Measurements from ENCODE around the gene SLIT3. TPM values are rescaled to one million over a fixed set of nuclear protein-coding genes. Genes with fewer than 3 reads are reported as not detected.

SLIT3 gene
- polyA plus RNA-seq, 3 donors = 48.8 to 51.1 (median 50.1) TPM

DNA sequence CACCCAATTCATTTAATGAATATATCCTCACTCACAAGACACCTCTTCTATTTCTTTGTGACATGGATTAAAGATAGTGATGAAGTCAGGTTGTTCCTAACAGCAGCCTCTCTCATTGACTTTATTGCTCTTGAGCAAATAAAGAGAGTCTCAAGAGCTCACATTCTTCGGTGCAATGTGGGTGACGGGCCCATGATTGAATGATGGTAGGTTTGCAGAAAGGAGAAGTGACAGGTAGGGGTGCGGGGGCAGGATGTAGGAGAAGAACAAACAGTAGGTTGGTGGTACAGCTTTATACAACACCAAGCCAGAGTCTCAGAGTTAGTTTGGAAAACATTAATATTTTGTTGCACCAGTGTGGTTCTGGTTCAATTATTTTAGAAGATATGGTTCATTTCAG, 122.2 kb downstream of the SLIT3 start:
- no peak for DNase-seq (ENCODE audit: low read depth in 3 of 3, low spot score in 2 of 3)

DNA sequence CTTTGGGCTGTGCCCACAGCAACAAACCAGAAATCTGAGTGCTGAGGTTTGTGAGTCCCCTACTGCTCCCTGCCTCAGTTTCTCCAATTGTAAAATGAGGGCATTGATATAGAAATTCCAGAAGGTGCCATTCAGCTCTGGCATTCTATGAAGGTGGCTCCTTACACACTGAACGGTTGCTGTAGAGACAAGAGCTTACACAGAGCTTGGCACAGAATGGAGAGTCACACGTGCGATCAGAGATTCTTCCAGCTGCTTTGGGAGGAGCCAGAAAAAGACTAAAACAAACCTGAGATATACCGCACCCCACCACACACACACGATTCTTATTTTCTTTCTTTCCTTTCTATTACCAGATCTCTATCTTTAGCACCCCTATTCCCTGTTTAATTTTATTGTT, 122.7 kb downstream of the SLIT3 start:
- no peak for DNase-seq (ENCODE audit: low read depth in 3 of 3, low spot score in 2 of 3)

DNA sequence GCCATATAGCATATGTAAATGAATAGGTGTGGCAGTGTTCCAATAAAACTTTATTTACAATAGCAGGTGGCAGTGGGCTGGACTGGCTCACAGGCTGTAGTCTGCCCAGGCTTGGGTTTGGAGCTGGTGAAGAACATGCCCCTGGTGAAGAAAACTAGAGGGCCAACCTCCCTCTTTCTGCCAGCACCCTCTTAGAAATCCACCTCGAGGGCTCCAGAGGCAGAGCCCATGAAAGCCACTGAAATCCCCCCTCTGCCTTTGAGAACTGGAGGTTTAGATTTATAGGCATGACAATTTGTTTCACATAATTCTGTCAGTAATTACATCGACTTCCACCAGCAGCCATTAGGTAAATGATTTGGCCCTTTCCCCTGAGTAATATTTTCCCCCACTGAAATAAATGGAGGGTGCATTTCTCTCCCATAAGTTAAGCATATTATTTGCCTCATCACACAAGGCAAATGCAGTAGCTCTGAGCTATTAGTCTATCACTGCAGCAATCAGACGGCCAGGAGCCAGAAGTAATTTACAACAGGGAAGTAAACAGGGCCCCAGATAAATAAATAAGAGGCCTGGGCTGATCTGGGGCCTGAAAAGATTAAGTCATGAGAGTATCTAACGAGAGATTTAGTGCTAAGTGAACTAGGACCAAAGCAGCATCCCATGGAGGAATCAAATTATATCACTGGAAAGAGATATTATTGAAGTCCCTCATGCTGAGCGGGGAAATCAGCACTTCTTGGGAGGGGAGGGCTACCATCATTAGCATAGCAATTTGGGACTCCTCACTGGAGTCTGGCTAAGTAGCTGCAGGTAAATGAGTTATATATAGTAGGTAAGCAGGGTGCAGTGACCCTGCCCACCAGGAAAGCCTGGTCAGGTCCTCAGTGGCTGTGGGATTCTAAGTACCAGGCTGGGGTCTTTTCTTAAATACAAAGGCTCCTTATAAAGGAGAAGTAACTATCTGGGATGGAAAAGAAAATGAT, 123.9 kb downstream of the SLIT3 start:
- DNase-seq (ENCODE audit: low read depth in 3 of 3, low spot score in 2 of 3) = no peak

DNA sequence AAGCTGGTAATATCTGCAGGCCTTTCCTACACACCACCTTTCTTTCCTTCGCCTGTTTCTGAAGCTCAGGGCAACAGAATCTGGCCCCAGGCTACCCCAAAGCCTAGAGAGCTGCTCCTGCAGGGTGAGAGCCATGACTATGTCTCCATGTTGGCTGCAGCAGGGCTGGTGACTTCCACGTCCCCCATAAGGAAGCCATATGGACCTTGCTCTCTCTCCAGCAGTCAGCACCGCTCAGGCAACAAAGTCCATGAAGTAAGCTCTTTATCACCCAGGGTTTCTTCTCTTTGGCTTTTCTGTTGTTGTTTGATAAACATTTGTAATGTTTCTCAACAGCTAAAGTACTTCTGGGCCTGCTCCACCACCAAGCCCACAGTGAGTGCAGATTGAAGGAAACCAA, 125.2 kb downstream of the SLIT3 start:
- no peak for DNase-seq (ENCODE audit: low read depth in 3 of 3, low spot score in 2 of 3)

DNA sequence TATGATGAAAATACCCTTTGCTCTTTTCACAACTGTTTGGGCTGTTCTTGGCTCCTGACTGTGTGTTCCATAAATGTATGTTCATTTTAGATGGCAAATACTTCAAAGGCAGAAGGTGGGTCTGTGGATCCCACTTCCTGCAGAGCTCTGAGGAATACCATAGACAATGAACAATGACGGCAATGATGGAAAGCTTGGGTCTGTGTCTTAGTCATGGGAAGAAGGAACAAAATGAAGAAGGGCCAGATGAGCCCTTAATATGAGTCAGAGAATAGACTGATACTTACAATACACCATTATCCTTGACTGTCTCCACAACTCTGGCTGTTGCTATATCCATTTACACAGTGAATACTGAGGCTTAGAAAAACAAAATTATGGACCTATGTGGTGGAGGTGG, 126.0 kb downstream of the SLIT3 start:
- no peak for DNase-seq (ENCODE audit: low read depth in 3 of 3, low spot score in 2 of 3)

- no peak for DNase-seq (ENCODE audit: low read depth in 3 of 3, low spot score in 2 of 3)
These were observed 127.6 kb downstream of the SLIT3 start for GRCh38 chr5:169173372-169173771.

- DNase-seq (ENCODE audit: low read depth in 3 of 3, low spot score in 2 of 3) = no peak
These were observed 129.4 kb downstream of the SLIT3 start for GRCh38 chr5:169171515-169171914.

- no peak for DNase-seq (ENCODE audit: low read depth in 3 of 3, low spot score in 2 of 3)
These were observed 131.2 kb downstream of the SLIT3 start for GRCh38 chr5:169169783-169170182.

DNA sequence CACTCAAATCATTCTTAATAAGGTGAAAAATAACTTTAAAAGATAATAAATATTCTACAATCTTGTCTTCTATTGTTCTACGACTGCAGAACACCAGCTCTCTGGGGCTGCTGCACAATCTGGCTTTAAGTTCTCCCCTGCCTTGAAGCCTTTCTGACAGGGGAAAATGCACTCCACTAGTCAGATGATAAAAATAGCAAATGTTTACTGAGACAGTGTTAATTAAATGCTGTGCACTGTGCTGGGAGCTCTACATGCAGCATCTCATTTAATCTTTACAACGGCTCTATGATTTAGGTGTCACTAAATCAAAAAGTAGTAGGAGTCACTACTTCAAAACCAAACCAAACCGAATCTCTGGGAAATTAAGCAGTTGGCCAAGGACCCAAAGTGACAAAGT, 132.7 kb downstream of the SLIT3 start:
- no peak for DNase-seq (ENCODE audit: low read depth in 3 of 3, low spot score in 2 of 3)

GRCh38 chr5:169166078-169166477, 134.9 kb downstream of the SLIT3 start:
- DNase-seq (ENCODE audit: low read depth in 3 of 3, low spot score in 2 of 3) = no peak

DNA sequence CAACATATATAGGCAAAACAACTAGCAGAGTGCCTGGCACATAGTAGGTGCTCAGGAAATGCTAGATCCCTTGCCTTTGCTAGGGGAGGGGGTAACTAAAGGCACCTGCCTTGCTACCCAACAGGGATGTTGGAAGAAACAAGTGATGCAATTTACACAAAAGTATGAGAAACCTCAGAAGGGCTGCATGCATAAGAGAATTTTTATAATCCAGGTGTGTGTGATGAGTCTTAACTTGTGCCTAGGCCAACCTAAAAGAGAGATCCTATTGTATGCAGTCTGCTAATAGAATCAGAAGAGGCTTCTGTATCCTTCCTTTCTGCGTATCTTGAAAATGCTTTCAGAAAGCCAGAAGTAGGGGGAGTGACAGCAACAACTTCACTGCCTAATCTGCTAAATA, 135.9 kb downstream of the SLIT3 start:
- DNase-seq (ENCODE audit: low read depth in 3 of 3, low spot score in 2 of 3) = no peak

DNA sequence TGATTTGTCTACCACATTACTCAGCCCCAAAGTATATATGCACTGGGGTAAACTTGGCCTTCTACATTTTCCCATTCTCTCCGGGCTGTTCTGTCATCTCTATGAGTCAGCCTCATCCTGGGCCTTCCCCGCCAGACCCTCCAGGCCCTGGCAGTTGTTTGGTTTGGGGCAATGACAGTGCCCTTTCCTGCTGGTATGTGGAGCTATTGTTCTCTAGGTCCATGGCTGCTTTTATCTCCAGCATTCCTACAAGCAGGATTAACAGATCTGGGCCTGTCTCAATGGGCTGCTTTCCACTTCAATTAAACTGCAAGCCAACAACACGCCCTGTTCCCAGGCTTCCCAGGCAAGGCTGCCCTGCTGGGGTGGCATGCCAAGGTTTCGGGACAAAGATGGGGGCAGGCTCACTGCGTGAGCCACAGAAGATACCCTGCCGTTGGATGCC, 136.4 kb downstream of the SLIT3 start:
- no peak for DNase-seq (ENCODE audit: low read depth in 3 of 3, low spot score in 2 of 3)

DNA sequence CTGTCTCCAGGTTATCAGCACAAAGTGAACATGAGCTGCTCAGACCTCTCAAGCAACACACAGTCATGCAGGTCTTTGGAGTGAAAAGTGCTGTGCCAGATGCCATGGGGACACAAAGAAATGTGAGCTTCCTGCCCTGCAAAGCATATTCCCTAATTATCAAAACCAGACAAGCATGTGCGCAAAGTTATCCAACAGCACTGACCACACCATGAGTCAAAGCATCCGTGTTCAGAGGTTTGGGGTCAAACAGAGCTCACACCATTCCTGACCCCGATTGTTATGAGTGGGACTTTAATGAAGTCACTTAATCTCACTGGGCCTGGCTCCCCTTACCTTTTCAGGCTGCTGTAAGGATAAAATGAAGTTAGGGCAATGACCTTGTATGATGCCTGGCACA, 138.5 kb downstream of the SLIT3 start:
- no peak for DNase-seq (ENCODE audit: low read depth in 3 of 3, low spot score in 2 of 3)

DNA sequence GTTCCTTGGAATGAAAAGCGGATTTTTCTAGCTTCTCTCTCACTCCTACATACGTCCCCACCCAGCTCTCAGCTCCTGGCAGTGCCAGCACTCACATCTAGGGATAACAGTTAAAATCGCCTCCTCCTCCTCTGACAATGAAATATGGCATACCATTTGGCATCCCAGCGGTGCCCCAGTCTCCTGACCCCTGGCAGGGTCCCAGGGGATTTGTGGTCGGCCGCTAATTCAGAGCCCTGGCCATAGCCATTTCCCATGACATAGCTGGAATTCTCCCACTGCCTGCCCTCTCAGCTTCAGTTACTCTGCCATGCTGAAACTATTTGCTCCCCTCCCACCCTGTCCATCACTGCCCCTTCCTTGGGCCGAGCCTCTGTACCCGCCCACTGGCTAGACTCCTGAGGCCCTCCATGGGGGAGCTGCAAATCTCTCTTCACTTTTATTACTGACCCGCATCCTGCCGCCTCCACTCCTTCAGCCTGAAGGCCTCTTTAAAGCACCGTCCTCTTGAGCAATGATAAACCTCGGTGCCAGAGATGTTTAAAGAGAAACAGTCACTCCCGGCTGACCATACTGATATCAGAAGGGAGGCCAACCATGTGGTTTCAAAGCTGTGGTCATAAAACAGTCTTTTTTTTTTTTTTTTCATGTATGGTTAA, 139.8 kb downstream of the SLIT3 start:
- peak; percentile 63 to 78 (median 64) for DNase-seq (ENCODE audit: low read depth in 3 of 3, low spot score in 2 of 3)

- no peak for DNase-seq (ENCODE audit: low read depth in 3 of 3, low spot score in 2 of 3)
These were observed 140.5 kb downstream of the SLIT3 start for GRCh38 chr5:169160405-169160901.

DNA sequence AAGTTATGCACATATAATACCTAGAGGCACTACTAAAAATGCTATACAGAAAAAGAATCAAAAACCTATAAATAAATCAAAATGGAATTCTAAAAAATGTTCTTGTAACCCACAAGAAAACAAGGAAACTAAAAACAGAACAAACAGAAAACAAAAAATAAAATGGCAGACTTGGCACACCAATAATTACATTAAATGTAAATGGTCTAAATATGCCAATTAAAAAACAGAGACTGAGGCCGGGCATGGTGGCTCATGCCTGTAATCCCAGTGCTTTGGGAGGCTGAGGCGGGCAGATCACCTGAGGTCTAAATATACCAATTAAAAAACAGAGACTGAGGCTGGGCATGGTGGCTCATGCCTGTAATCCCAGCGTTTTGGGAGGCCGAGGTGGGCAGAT, 142.2 kb downstream of the SLIT3 start:
- no peak for DNase-seq (ENCODE audit: low read depth in 3 of 3, low spot score in 2 of 3)

DNA sequence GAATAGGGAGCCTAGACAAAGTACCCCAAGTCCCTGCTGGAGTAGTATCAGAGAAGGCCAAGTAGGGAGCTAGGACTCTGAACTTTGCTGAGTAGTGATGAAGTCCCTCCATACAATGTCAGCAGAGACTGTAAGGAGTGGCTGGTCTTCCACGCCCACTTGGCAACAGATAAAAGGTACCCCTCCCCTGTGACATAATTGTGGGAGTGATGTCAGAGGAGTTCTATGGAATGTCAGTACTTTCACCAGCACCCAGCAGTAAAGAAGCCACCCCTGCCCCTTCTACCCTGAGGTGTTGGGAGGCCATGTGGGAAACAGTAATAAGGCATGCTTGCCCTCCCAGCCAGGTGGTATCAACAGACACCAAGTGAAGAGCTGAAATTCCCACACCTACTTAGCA, 143.9 kb downstream of the SLIT3 start:
- no peak for DNase-seq (ENCODE audit: low read depth in 3 of 3, low spot score in 2 of 3)

DNA sequence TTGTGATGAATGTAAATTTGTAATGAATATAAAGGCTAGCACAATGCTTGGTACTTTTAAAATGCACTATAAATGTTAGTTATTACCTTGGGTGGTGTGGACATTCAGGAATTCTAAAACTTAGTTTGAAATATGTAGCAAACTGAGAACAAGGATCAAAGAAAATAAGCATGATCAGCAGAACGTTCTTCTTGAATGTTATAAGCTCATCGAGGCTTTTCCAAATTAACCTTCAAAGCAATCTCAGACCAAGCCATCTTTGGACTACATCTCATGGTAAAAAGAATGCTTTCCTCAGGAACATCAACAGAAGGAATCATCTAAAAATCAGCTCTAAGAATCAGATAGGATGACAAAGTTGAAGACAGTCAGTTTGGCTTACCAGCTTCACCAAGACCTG, 146.3 kb downstream of the SLIT3 start:
- no peak for DNase-seq (ENCODE audit: low read depth in 3 of 3, low spot score in 2 of 3)

DNA sequence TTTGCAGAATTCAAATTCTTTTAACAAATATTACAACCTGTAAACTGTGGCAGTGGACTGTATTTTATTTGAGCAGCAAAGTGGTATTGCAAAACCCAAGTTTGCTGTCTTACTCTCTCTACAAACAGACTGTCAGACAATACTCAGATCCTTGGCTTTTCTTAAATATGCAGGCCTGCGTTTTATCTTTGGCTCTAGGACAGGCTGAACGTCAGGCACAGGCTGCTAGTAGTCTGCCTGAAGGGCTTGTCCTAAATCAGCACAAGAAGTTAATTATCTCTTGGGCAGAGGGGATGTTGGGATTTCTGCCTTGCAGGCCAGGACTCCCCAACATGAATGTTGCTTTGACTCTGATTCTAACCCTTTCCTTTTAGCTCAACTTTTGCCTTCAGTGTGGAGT, 147.5 kb downstream of the SLIT3 start:
- no peak for DNase-seq (ENCODE audit: low read depth in 3 of 3, low spot score in 2 of 3)

- no peak for DNase-seq (ENCODE audit: low read depth in 3 of 3, low spot score in 2 of 3)
These were observed 148.0 kb downstream of the SLIT3 start for GRCh38 chr5:169152946-169153345.

DNA sequence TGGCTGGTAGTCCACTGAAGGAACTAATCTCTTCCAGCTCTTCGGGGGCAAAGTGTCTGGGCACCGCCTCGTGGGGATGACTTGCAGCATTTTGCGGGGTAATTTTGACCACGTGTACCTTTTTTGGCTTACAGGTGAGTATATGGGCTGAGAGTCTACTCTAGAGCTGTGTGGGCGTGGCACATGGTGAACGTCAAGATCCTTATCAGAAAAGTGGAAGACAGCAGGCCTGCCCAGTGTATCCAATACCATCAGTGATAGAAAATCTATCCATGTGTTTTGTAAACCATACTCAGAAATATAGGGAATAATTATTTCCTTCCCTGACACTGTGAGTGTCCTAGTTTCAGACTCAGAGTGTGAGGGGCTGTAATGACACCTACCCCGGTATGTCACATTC, 148.5 kb downstream of the SLIT3 start:
- DNase-seq (ENCODE audit: low read depth in 3 of 3, low spot score in 2 of 3) = no peak
